Heart right ventricle (tissue), 16 donors: Measurements from ENCODE around the gene ORAI3. TPM values are rescaled to one million over a fixed set of nuclear protein-coding genes. Genes with fewer than 3 reads are reported as not detected.

Experiments
- ATAC-seq, 8 donors: fragments of 200-7000 bp; cut with Tn5 transposase; one replicate each; pipeline ENCODE4 v1.9.1; 2020; ENCODE audit warnings: mild to moderate bottlenecking in 8 of 8, moderate library complexity in 8 of 8, moderate number of reproducible peaks in 1 of 8
- DNase-seq, 2 donors: peaks; one replicate each; pipeline ENCODE4 v3.0.0-alpha.2; 2020
- H3K27ac ChIP-seq, 10 donors: fragments of 200-600 bp; sonication (generic) in 2 of 10; one replicate each; pipeline versions ENCODE4 v1.5.0 to v1.8.0; 2020 to 2022; ENCODE audit warnings: mild to moderate bottlenecking in 3 of 10
- H3K27me3 ChIP-seq, 7 donors: fragments of 200-600 bp; one replicate each; pipeline ENCODE4 v1.8.0; 2021 to 2022; ENCODE audit warnings: mild to moderate bottlenecking in 2 of 7
- H3K36me3 ChIP-seq, 9 donors: fragments of 200-600 bp; sonication (generic) in 1 of 9; one replicate each; pipeline versions ENCODE4 v1.5.0 to v1.8.0; 2020 to 2022; ENCODE audit warnings: mild to moderate bottlenecking in 2 of 9
- H3K4me1 ChIP-seq, 9 donors: fragments of 200-600 bp; sonication (generic) in 1 of 9; one replicate each; pipeline versions ENCODE4 v1.5.0 to v1.8.0; 2020 to 2022; ENCODE audit warnings: mild to moderate bottlenecking in 4 of 9
- H3K4me3 ChIP-seq, 10 donors: fragments of 200-600 bp; sonication (generic) in 2 of 10; one replicate each; pipeline versions ENCODE4 v1.5.0 to v1.8.0; 2020 to 2022; ENCODE audit warnings: mild to moderate bottlenecking in 7 of 10, moderate library complexity in 2 of 10
- H3K9me3 ChIP-seq, 11 donors: fragments of 200-600 bp in 10 of 11; sonication (generic) in 2 of 11; one replicate each; pipeline versions ENCODE4 v1.5.0 to v1.8.0; 2013 to 2022; ENCODE audit warnings: mild to moderate bottlenecking in 2 of 11, control low read depth in 1 of 11, moderate library complexity in 1 of 11
- CTCF ChIP-seq, 9 donors: fragments of 200-600 bp; sonication (generic) in 2 of 9; IDR thresholded peaks; one replicate each; pipeline versions ENCODE4 v1.5.0 to v1.8.0; 2021 to 2022; ENCODE audit warnings: antibody characterized with exemption in 9 of 9, mild to moderate bottlenecking in 5 of 9, moderate library complexity in 1 of 9
- WGBS, 2 donors: extraction: QIAGEN DNeasy Blood & Tissue Kit; methylation state at CpG; one replicate each; pipeline ENCODE4 v1.1.7; 2013; ENCODE audit warnings: inconsistent platforms in 1 of 2; 5-methylcytosine and 5-hydroxymethylcytosine counted together
- intact Hi-C, 10 donors: fragments of 100-400 bp; cut with DNase I; formaldehyde crosslinking; loops; one replicate each; pipeline versions ENCODE4 v1.11.1 to v1.14.2; 2022
- polyA plus RNA-seq, 2 donors: library from polyadenylated mRNA; stranded (reverse); fragments of 200-250 nt; gene quantifications; one replicate each; pipeline ENCODE4 v1.2.3, GENCODE V29; 2013
- total RNA-seq, 10 donors: library from RNA; stranded (reverse); fragmentation: NEBNext Ultra II Directional in 3 of 10; extraction: Animal tissue kit (Norgen Biotek cat#: 25700) in 3 of 10; gene quantifications; one replicate each; pipeline versions ENCODE4 v1.2.1 to v1.2.4, GENCODE V29; 2021 to 2023
- donor health status: Arrhythmogenic right ventricular cardiomyopathy.
- donor health status: ischemic (EF 13 %, LVEDD 7.1; RV severe dilation, severe dysfunction).
- donor health status: healthy with polysubstance abuse.
- donor health status: DM: no; HTN: yes; CAD: no.
- donor health status: DM: no; HTN: no; CAD: no.
- donor health status: ischemic (EF 25% LVEDD 6.9; RV normal size, moderate dysfunction).
- donor health status: ischemic (EF 25% LVEDD 5.7; RV mildly dilated, moderate dysfunction).
- donor health status: healthy.
- donor health status: DM: yes; HTN: yes; CAD: no.
- donor health status: Ischemic cardiomyopathy.
- donor health status: ischemic (EF 35%, LVEDD 5.7; RV mildly dilated, moderate dysfunction).
- donor health status: nonischemic (EF 11% LVEDD 7.7; RV severe dilation, severe dysfunction).
- donor health status: DM: yes; HTN: yes; CAD: no.
- donor health status: PGD.
- donor health status: ischemic (EF 29% LVEDD 5.4; RV normal size, mild dysfunction).
- donor health status: nonischemic (EF 23%, LVEDD 6.1; RV moderate dilation, normal function).

The ORAI3 gene
- total and polyA plus RNA-seq, 12 donors, result 7.8 to 19.8 (median 11.4) TPM

- Histone ChIP-seq H3K4me1 (no peaks in the 10 kb centered on the region), H3K36me3 (no peaks in the 10 kb centered on the region), H3K27ac (no peak overlapping the region), H3K9me3 (no peaks in the 10 kb centered on the region), H3K4me3 (no peak overlapping the region), H3K27me3 (no peaks in the 10 kb centered on the region)
- no peak for ATAC-seq
- TF ChIP-seq CTCF (IDR thresholded peaks at IDR 0.05), result no peak
- WGBS, 2 donors, result 88 to 90% methylated on average over 6 of the region's 6 CpGs
- intact Hi-C loops, result loop anchor here in 1 of 10 donors (5.0 kb wide), 1 partner anchor 66 kb away; no protein-coding TSS in a partner anchor
- no peak for DNase-seq
These were observed 36.0 kb upstream of the ORAI3 start for GRCh38 chr16:30912794-30913412.

- ATAC-seq (no peak), DNase-seq (no peak)
- H3K27ac ChIP-seq, result no peak overlapping the region
- H3K4me3 ChIP-seq, result no peak overlapping the region
- no peaks in the 10 kb centered on the region for H3K36me3 ChIP-seq
- 97 to 99% methylated on average over 3 of the region's 3 CpGs for WGBS, 2 donors
- no peaks in the 10 kb centered on the region for H3K27me3 ChIP-seq
- no peaks in the 10 kb centered on the region for H3K4me1 ChIP-seq
- no peaks in the 10 kb centered on the region for H3K9me3 ChIP-seq
- TF ChIP-seq CTCF (IDR thresholded peaks at IDR 0.05), result no peak
- intact Hi-C loops, result loop anchor here in 2 of 10 donors (5.0 kb wide), 1 partner anchor 68 kb away; no protein-coding TSS in a partner anchor
These were observed 34.0 kb upstream of the ORAI3 start for GRCh38 chr16:30914830-30915229.

GRCh38 chr16:30918614-30919013 lies 30.3 kb upstream of the ORAI3 start:
- Histone ChIP-seq H3K36me3 (no peaks in the 10 kb centered on the region), H3K9me3 (no peaks in the 10 kb centered on the region), H3K4me3 (no peak overlapping the region), H3K27ac (no peak overlapping the region), H3K4me1 (peaks cover 0 to 13% (median 4%) of the 10 kb centered on the region in 9 donors), H3K27me3 (no peaks in the 10 kb centered on the region)
- ATAC-seq, result no peak
- no peak for DNase-seq
- intact Hi-C loops, result loop anchor here in 1 of 10 donors (5.0 kb wide), 1 partner anchor 71 kb away; no protein-coding TSS in a partner anchor
- WGBS, 2 donors, result 86 to 100% methylated on average over 1 of the region's 1 CpG
- no peak for TF ChIP-seq CTCF (IDR thresholded peaks at IDR 0.05)

- DNase-seq (no peak), ATAC-seq (no peak)
- 55 to 69% methylated on average over 2 of the region's 2 CpGs for WGBS, 2 donors
- H3K27ac ChIP-seq, result peak overlapping the region in 3 of 10 donors; percentile 87 to 97 (median 94)
- H3K9me3 ChIP-seq, result no peaks in the 10 kb centered on the region
- H3K27me3 ChIP-seq, result no peaks in the 10 kb centered on the region
- peaks cover 0 to 24% (median 16%) of the 10 kb centered on the region in 9 donors for H3K4me1 ChIP-seq
- peaks cover 0 to 5% (median 0%) of the 10 kb centered on the region in 9 donors for H3K36me3 ChIP-seq
- intact Hi-C loops, result loop anchor here in 9 of 10 donors (1.0 to 5.0 kb wide), 5 partner anchors 74 to 79 kb away; no protein-coding TSS in a partner anchor
- no peak for TF ChIP-seq CTCF (IDR thresholded peaks at IDR 0.05)
- no peak overlapping the region for H3K4me3 ChIP-seq
These were observed 28.0 kb upstream of the ORAI3 start for GRCh38 chr16:30920891-30921290.
